Measurements from ENCODE around the gene QPCT.
A peak's percentile ranks its signal among the peaks of the same experiment; 100 is the strongest.
"Not testable (repeated sequence)": the region's sequence is repeated elsewhere in the genome, so short reads cannot be mapped to it uniquely, and the experiment has no call there.

QPCT gene

DNA sequence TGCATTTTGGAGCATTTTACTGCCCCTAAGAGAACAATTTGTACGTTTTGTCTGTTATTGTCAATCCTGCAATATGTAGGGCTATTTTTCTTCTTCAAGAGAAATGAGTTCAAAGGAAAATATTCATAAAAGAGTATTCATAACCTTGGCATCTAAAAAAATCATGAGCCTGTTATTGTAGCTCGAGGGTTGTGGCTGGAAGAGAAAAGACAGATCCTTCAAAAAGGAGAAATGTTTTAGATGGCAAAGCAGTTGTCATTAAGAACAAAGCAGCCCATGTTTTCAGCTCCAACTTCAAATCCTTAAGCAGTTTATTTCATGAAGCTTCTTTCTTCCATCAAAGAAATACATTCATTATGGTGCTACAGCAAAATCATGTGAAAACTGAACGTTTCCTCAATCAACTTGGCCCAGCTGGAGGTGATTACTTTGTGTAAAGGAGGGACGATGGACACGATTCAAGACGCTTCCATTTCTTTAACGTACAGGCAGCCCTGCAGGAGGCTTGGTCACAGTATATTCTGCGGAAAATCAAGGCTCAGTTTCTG is 31.4 kb downstream of the QPCT start:
- TF ChIP-seq, protein P1, sequence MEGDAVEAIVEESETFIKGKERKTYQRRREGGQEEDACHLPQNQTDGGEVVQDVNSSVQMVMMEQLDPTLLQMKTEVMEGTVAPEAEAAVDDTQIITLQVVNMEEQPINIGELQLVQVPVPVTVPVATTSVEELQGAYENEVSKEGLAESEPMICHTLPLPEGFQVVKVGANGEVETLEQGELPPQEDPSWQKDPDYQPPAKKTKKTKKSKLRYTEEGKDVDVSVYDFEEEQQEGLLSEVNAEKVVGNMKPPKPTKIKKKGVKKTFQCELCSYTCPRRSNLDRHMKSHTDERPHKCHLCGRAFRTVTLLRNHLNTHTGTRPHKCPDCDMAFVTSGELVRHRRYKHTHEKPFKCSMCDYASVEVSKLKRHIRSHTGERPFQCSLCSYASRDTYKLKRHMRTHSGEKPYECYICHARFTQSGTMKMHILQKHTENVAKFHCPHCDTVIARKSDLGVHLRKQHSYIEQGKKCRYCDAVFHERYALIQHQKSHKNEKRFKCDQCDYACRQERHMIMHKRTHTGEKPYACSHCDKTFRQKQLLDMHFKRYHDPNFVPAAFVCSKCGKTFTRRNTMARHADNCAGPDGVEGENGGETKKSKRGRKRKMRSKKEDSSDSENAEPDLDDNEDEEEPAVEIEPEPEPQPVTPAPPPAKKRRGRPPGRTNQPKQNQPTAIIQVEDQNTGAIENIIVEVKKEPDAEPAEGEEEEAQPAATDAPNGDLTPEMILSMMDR (IDR thresholded peaks at IDR 0.05; ENCODE audit: borderline replicate concordance, control extremely low read depth, extremely low read depth, insufficient read depth, missing control alignments): no peak
- in situ Hi-C loops (cut with MboI; ENCODE audit: low sequenced_read_pairs, unreplicated experiment): no loop called here
- no peak for DNase-seq (ENCODE audit: low spot score)

DNA sequence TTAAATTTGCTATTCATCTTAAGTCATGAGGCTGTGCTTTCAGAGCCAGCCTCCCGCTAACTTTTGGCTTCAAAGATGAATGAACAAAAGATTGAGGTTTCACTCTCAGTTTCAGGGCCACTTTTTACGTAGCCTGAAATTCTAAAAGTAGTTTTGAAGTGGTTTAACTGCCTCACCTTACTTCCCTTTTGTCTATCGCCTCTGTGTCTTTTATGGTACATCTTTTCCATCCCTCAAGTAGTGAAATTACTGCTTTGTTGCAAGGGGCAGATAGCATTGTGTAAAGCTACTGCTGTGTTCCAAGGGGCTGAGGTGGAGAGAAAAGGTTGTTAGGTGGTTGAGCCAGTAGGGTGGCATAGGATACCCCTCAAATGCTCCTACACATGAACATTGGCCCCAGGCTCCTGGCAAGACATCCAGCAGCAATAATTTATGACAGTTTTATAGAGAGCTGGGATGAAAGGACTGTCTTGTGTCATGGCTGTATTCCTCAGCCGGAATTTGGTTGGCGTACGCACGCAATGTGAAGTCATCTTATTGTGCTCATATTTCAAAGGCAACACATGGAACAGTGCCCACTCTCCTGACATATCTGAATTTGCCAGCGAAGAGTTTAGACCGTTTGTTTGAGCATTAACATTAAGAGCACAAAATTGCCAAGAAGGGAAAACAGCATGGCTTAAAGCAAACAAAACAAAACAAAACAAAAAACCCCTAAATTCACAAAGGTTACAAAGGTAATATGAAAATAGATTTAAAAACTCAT is 32.2 kb downstream of the QPCT start:
- TF ChIP-seq, protein P1 (IDR thresholded peaks at IDR 0.05; ENCODE audit: borderline replicate concordance, control extremely low read depth, extremely low read depth, insufficient read depth, missing control alignments): no peak
- in situ Hi-C loops (cut with MboI; ENCODE audit: low sequenced_read_pairs, unreplicated experiment): no loop called here
- peak; percentile 46 for DNase-seq (ENCODE audit: low spot score)

DNA sequence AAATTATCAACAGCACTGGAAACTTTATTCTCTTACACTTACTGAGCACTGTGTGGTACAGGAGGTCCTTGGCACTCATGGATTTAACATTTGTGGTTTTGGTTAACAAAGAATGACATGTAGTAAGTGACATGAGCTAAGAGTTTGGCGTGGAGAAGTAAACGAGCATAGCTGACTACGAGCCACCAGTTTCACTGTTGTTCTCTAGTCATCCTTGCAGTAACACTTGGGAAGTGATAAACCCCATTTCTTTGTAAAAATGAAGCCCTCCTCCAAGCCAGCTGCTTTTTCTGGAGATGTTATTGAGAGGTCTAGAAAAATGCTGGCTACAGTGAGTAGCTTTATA is 32.7 kb downstream of the QPCT start:
- no peak for DNase-seq (ENCODE audit: low spot score)
- in situ Hi-C loops (cut with MboI; ENCODE audit: low sequenced_read_pairs, unreplicated experiment): no loop called here
- TF ChIP-seq, protein P1 (IDR thresholded peaks at IDR 0.05; ENCODE audit: borderline replicate concordance, control extremely low read depth, extremely low read depth, insufficient read depth, missing control alignments): no peak

DNA sequence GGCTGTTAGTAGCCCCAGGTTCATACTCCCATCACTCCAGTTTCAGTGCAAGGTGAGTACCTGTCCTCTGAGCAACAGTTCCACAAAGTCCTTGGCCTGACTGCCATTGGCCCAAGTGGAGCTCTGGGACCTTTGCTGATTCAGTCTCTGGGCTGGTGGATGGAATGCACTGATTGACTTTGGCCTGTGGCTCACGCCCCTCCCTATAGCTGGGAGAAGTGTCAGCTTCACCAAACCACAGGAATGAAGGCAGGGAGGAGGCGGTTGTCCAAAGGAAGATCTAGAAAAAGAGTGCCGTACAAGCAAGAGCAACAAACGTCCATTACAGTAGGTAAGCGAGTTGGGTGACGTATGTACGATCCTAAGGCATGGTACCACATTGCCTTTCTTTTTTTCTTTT is 34.0 kb downstream of the QPCT start:
- TF ChIP-seq, protein P1 (IDR thresholded peaks at IDR 0.05; ENCODE audit: borderline replicate concordance, control extremely low read depth, extremely low read depth, insufficient read depth, missing control alignments): no peak
- in situ Hi-C loops (cut with MboI; ENCODE audit: low sequenced_read_pairs, unreplicated experiment): no loop called here
- DNase-seq (ENCODE audit: low spot score): no peak

DNA sequence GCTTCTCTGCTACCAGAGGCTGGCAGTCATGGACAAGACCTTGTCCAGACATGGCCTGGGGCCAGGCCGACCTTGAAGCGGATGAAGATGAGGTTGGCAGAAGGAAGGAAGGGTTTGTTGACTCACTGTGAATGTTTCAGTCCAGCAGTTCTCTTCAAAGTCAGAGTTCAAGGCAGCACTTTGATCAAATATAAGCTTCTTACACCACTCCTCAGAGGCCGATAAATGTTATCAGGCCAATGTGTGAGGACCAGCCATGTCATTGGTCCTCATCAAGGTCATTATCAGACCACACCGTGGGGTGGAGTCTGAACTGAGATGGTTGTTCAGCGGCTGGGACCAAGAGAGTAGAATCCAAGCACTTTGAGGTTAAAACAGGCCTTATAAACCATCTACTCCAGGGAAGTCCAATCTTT is 35.5 kb downstream of the QPCT start:
- TF ChIP-seq, protein P1 (IDR thresholded peaks at IDR 0.05; ENCODE audit: borderline replicate concordance, control extremely low read depth, extremely low read depth, insufficient read depth, missing control alignments): no peak
- in situ Hi-C loops (cut with MboI; ENCODE audit: low sequenced_read_pairs, unreplicated experiment): no loop called here
- no peak for DNase-seq (ENCODE audit: low spot score)

DNA sequence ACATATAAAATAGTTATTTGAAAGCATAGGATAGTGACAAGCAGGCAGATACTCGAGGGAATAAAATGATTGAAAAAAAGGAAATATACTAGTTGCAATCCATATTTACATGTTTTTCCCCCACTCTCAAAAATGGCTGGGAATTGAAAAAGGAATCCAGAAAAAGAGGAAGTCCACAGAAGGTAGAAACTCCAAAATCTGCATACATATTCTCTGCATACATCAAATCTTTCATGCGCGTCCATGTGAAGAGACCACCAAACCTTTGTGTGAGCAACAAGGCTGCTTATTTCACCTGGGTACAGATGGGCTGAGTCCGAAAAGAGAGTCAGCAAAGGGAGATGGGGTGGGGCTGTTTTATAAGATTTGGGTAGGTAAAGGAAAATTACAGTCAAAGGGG is 36.4 kb downstream of the QPCT start:
- in situ Hi-C loops (cut with MboI; ENCODE audit: low sequenced_read_pairs, unreplicated experiment); DNase-seq (ENCODE audit: low spot score): not testable (repeated sequence)

DNA sequence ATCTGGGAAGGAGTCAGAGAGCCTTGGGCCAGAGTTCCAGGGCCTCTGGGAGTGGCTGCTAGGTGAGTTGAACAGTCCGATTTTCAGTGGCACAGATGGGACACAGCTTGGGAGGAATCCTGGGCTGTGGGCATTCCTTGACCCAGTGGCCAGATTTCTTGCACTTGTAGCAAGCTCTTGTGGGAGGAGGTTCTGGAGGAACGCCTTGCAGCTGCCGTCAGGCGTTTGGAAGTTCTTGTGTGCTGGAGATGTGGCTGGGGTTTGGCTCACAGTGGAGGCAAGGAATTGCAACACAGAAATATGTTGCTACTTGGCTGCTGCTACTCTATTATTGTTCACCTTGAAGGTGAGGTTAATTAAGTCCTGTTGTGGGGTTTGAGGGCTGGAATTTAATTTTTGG is 39.8 kb downstream of the QPCT start:
- in situ Hi-C loops (cut with MboI; ENCODE audit: low sequenced_read_pairs, unreplicated experiment); DNase-seq (ENCODE audit: low spot score): not testable (repeated sequence)

Data from GM13976 (cell line).